ENCODE results near the gene ALK.

- TF ChIP-seq EGR1 (IDR thresholded peaks at IDR 0.05), result no peak
- TF ChIP-seq CREB1 (IDR thresholded peaks at IDR 0.05; ENCODE audit: low read depth), result no peak
- TF ChIP-seq MAX (IDR thresholded peaks at IDR 0.05), result no peak
- no peak for TF ChIP-seq EP300 (IDR thresholded peaks at IDR 0.05; ENCODE audit: borderline replicate concordance)
- no peak for TF ChIP-seq REST (IDR thresholded peaks at IDR 0.05; ENCODE audit: low read depth)
- TF ChIP-seq TAF1 (IDR thresholded peaks at IDR 0.05; ENCODE audit: low read depth), result no peak
- no peak for TF ChIP-seq CEBPB (IDR thresholded peaks at IDR 0.05)
- TF ChIP-seq TEAD4 (IDR thresholded peaks at IDR 0.05), result no peak
Measured at GRCh38 chr2:29949042-29949441, 27.7 kb upstream of the ALK start.

All from Ishikawa (cell line).